ENCODE data around the gene LYPD6B.

The LYPD6B gene

GRCh38 chr2:149080099-149080498 lies 41.6 kb downstream of the LYPD6B start:
- DNase-seq, result no peak

- no peak for DNase-seq
Measured at GRCh38 chr2:149080971-149081370, 42.5 kb downstream of the LYPD6B start.

DNA sequence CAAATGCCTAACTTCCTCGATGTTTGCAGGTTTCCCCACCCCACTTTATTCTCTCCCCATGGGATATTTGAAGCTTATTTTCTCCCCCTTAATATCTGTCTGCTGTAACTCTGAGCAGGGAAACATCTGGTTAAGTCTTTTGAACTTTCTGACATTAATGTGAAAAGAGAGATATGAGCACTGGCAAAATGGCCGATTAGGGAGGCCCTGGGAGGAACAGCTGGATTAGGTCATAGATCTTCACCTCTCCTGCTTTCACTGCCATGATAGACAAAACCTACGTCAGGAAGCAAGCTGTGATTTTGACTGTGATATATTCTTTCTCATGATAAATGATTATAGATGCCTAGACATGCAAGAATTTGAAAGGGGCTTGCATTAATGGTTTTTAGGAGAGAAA lies 43.6 kb downstream of the LYPD6B start:
- DNase-seq, result no peak

DNA sequence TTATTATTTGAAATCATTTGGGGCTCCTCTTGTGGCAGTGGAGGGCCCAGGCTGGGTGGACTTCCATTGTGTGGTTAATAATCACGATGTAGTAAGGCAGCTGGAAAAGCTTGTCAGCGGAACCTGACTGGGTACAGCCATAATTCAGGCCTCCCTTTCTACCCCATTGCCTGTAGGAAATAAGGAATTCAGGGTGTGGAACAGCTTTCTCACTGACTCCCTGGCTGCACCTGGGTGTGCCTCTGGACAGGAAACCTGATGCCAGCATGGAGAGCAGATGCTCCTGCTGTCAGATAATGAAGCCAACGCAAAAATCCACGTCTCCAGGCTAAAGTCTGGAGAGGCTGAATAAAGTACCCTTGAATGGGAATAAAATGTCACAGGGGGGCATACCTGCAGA lies 44.2 kb downstream of the LYPD6B start:
- no peak for DNase-seq

DNA sequence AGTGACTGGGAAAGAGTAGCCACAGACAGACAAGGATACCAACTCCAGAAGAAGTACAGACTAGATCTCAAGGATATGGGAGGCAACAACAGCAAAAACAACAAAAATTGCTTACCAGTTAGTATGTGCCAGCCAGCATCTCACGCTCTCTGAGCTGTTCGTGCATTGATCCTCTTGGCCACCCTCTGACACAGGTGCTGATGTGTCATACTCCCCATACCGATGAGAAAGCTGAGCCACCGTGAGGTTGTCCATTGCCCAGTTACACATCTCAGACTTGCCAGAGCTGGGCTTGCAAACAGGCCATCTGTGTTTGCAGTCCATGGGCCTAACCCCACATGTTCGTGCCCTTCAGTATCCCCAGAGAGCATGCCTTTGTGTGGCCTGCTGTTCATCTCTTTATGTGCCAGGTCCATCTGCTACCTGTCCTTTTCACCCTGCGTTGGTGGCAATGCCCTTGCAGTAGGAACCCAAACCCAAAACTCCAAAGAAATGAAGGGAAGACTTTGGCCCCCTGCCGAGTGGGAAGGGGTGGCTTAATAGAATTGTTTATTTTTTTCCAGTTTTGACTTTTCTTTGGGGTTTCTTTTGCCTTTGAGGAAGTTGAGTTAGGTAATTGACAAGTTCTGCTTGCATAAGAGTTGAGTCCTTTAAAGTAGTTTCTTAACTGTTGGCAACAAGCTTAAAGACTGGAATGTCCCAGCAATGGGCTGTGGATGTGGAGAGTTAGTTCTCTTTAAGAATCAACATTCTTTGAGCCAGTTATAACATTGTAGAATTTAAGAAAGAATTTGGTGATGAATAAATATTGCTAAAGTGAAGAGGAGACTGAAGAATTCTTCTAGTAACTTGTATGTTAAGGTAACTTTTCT lies 46.7 kb downstream of the LYPD6B start:
- no peak for DNase-seq

DNA sequence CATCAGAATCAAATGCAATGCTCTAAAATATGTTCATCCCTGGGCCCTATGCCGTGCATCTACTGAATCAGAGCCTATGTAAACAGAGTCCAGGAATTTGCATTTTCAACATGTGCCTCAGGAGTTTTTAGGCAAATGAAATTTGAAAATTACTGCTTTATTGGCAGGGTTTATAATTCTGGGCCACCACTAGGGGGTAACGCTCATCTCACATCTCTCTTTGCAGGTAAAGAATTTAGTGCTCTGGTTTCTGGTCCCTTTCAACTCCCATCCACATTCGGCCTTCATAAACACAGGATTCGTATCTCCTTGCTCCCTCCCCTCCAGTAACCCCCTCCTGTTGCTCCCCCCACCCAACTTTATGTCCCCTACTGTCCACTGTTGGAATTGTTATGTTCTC lies 49.3 kb downstream of the LYPD6B start:
- no peak for DNase-seq

DNA sequence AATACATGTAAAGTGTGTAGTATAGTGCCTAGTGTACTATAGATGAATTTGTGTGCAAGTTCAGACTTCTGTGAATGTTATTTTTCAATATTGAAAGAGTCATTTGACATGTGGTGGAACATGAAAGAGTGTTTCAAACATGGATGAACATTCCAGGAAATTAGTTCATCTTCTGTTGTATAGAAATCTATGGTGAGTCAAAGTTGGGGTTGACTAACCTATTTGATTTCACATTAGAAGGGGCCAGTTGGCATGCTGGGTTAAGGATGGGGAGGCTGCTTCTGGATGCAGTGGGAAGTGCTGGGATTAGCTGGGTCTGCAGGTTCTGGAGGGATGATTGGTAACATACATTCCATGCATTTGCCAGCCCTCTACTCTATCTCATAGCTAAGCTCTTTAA lies 50.6 kb downstream of the LYPD6B start:
- DNase-seq, result no peak

GRCh38 chr2:149090706-149091105 lies 52.2 kb downstream of the LYPD6B start:
- DNase-seq, result no peak

DNA sequence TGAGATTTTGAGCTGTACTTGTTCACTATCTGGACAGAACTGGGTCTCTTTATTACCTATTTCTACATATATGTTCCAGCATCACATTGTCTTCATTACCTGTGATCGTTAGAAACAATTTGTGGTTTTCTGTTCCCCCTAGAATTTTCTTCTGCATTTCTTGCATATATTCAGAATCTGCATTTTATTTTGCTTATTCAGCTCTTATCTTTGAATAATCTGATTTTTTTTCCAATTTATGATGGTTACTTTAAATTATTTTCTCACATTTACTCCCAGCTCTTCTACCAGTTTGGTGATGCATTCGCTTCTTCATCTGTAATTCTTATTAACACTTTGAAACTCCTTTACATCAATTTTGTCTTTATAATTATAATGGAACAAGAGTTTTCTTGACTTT lies 55.1 kb downstream of the LYPD6B start:
- no peak for DNase-seq

DNA sequence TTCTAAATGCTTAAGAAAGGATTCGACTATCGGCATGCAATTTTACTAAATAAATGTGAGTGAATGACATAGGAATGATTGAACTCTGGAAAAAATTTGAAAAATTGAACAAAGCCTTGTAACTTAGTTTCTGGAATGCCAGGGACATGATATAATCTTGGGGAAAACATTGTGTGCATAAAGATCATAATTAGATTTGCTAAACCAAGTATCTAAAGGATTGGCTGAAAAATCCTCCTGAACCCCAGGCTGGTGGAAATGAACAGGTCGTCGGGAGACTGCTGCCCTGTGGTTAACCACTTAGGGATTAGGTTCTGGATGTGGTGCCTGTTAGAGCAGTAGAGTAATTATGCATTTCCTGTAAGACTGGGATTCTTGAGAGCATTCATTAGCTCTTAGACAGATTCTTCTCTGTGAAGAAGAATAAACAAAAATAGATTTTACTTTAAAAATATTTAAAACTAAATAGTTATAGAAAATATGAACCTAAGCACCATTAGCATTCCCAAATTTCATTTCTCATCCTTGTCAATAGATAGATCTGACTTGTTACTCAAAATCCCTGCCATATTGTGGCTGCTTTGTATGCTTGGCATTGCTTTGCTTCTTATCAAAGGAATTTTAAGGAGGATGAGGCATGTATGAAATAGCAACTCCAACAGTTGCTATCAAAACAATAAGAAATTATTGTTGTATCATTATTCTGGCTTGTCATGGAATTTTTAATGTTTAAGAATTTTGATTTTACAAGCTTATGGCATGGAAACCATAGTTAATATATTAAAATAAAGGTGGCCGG lies 55.9 kb downstream of the LYPD6B start:
- DNase-seq, result no peak

DNA sequence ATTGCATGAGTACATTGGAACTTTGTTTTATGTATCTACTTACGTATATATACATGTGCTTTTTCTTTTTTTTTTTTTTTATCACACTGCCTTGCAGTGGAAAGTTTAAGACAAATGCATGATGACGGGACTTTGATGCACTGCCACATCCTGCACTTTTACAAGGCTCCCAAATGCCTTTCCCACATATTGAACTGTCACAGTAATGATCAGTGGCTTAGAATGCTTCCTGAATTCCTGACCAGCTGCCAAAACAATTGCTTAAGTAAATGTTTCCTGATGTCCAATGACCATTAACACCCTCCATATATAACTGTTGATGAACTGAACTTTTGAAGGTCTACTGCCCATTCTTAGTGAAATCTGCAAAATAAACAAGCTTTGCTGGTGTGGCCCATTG lies 60.2 kb downstream of the LYPD6B start:
- DNase-seq, result no peak

- no peak for DNase-seq
Measured at GRCh38 chr2:149099298-149099697, 60.8 kb downstream of the LYPD6B start.

DNA sequence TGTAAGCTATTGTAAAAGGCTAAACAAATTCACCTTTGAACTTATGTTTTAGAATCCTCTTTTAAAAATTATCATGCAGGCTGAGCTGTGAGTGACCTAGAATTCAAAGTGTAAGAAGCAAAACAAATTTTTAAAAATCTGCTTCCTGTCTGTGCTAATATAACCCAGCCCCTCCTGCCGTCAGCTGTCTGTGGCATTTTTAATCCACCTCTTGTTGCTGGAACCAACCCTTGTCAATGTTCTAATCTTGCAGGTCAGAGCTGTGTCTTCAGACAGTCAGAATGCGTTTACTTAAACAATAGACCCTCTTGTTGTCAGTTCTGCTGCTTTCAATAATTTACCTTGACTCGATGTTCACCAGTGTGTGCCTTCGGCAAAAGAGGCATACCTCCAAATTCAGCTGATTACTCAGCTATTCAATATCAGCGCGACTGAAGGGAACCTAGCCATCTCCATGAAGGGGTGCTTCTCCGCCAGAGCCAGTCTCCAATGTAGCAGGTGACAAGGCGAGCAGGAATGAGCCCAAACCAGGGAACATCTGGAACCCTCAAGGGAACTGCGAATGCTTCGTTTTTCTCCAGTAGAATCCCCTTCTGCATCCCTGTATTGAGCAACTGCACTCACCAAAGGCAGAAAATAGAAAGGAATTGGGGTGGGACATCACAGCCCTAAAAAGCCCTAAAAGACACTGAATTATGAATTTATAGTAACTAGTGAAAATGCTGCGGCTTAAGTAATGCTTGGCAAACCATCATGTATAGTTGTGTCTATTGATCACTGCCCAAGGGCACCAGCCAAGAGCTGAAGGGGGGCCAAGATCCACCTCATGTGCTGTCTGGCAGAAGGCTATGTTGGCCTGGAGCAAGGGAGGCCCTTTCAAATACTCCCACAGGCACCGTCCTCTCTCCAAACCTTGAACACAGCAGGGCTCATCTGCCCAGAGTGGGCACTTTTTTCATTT lies 62.5 kb downstream of the LYPD6B start:
- no peak for DNase-seq

- no peak for DNase-seq
Measured at GRCh38 chr2:149101818-149102217, 63.3 kb downstream of the LYPD6B start.

GRCh38 chr2:149103081-149103620 lies 64.7 kb downstream of the LYPD6B start:
- no peak for DNase-seq

DNA sequence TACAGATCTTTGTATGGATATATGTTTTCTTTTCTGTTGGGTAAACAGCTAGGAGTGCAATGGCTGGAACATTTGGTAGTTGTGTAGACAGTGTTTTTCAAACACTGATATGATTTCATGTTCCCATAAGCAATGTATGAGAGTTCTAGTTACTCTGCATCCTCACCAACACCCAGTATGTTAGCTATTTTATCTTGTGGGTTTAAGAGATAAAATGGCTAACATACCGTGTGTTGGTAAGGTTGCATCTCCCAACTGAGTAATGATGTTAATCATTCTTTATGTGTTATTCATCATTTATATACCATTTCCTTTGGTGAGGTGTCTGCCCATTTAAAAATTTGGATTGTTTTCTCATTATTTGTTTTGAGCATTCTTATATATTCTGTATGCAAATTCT lies 65.7 kb downstream of the LYPD6B start:
- no peak for DNase-seq

GRCh38 chr2:149112068-149112467 lies 73.6 kb downstream of the LYPD6B start:
- DNase-seq, result no peak

DNA sequence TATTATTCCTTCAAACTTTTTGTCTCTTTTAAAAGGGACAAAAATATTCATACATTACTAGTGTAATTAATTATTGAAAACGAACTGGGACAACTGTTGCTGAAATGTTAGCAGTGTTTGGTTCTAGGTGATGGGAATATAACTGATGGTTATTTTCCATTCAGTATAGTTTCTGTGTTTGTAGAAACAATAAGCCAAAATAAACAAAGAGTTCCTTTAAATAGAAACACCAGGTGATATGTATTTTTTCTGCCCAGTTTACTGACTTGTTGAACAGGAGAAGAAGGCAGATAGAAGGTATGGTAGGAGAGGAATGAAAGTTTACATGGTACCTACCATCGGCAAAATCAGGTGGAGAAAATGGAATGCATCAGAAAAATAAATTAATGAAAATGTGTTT lies 74.2 kb downstream of the LYPD6B start:
- no peak for DNase-seq

GRCh38 chr2:149115781-149116180 lies 77.3 kb downstream of the LYPD6B start:
- no peak for DNase-seq

DNA sequence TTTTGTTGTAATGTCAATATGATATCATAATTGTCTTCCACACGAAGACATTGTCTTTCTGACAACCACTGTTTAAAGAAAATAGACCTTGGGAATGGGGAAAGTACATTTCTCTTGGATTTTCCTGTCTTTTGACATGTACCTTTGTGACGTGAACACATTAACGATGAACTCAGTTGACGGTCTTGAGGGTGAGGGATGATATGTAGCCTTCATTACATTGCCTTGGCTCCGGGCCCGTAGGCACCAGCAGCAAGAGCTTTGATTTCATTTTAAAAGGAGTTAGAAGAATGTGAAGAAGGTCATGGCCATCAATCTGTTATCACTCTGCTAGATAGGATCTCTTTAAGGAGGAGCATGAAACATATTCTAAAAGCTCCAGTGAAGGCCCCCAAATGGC lies 80.9 kb downstream of the LYPD6B start:
- no peak for DNase-seq

GRCh38 chr2:149122516-149122915 lies 84.0 kb downstream of the LYPD6B start:
- DNase-seq, result no peak

- DNase-seq, result no peak
Measured at GRCh38 chr2:149125031-149125725, 86.7 kb downstream of the LYPD6B start.

Measured in activated CD4-positive, alpha-beta T cell treated with anti-CD3 and anti-CD28 coated beads for 1 hour (primary cell).